ENCODE data around the gene TPX2. TPM values are rescaled to one million over a fixed set of nuclear protein-coding genes. Genes with fewer than 3 reads are reported as not detected.

The TPX2 gene
- total and polyA plus RNA-seq, 7 experiments from 2014 or later, result 0.09 to 84.3 (median 0.30) TPM; not detected in 1

GRCh38 chr20:31843288-31843687 is 104.2 kb downstream of the TPX2 start:
- ATAC-seq, result no peak

GRCh38 chr20:31843881-31844280 is 104.8 kb downstream of the TPX2 start:
- intact Hi-C loops (cut with micrococcal nuclease), result no loop called here
- ChIA-PET POLR2A (no interaction called here), CTCF (no interaction called here)
- Histone ChIP-seq H3K9me3 (ENCODE audit: control insufficient read depth in 2 of 3, low read length in 3 of 3) (no peaks in the 10 kb centered on the region), H3K4me1 (ENCODE audit: control insufficient read depth in 2 of 2, insufficient read depth in 2 of 2, low read length in 2 of 2) (no peaks in the 10 kb centered on the region), H3K4me3 (ENCODE audit: low read length) (no peak overlapping the region), H3K27ac (ENCODE audit: low read depth, low read length) (no peak overlapping the region), H3K27me3 (ENCODE audit: control insufficient read depth in 2 of 2, insufficient read depth in 2 of 2, low read length in 2 of 2) (no peaks in the 10 kb centered on the region), H3K36me3 (ENCODE audit: control insufficient read depth in 2 of 3, insufficient read depth in 3 of 3, low read length in 3 of 3) (no peaks in the 10 kb centered on the region)
- H3K36me3 Mint-ChIP-seq, result no peaks in the 10 kb centered on the region
- H3K4me1 Mint-ChIP-seq, result no peaks in the 10 kb centered on the region
- no peaks in the 10 kb centered on the region for H3K9me3 Mint-ChIP-seq
- no peak for DNase-seq
- H3K27ac Mint-ChIP-seq, result no peak overlapping the region
- peaks cover 0 to 4% (median 2%) of the 10 kb centered on the region in 5 donors for H3K27me3 Mint-ChIP-seq
- ATAC-seq, result no peak
- H3K4me3 Mint-ChIP-seq, result peak overlapping the region in 1 of 10 donors; percentile 2

More at GRCh38 chr20:31843288-31843687, 104.2 kb downstream of the TPX2 start:
- no peaks in the 10 kb centered on the region for H3K9me3 Mint-ChIP-seq
- no peak overlapping the region for H3K27ac Mint-ChIP-seq
- Histone ChIP-seq H3K4me3 (ENCODE audit: low read length) (no peak overlapping the region), H3K27me3 (ENCODE audit: control insufficient read depth in 2 of 2, insufficient read depth in 2 of 2, low read length in 2 of 2) (no peaks in the 10 kb centered on the region), H3K36me3 (ENCODE audit: control insufficient read depth in 2 of 3, insufficient read depth in 3 of 3, low read length in 3 of 3) (no peaks in the 10 kb centered on the region), H3K4me1 (ENCODE audit: control insufficient read depth in 2 of 2, insufficient read depth in 2 of 2, low read length in 2 of 2) (no peaks in the 10 kb centered on the region), H3K9me3 (ENCODE audit: control insufficient read depth in 2 of 3, low read length in 3 of 3) (no peaks in the 10 kb centered on the region), H3K27ac (ENCODE audit: low read depth, low read length) (no peak overlapping the region)
- no peaks in the 10 kb centered on the region for H3K36me3 Mint-ChIP-seq
- no peak for DNase-seq
- ChIA-PET POLR2A (no interaction called here), CTCF (no interaction called here)
- peaks cover 0 to 2% (median 0%) of the 10 kb centered on the region in 5 donors for H3K27me3 Mint-ChIP-seq
- H3K4me1 Mint-ChIP-seq, result no peaks in the 10 kb centered on the region
- peak overlapping the region in 1 of 10 donors; percentile 2 for H3K4me3 Mint-ChIP-seq
- intact Hi-C loops (cut with micrococcal nuclease), result no loop called here

- Histone ChIP-seq H3K36me3 (ENCODE audit: control insufficient read depth in 2 of 3, insufficient read depth in 3 of 3, low read length in 3 of 3) (no peaks in the 10 kb centered on the region), H3K27me3 (ENCODE audit: control insufficient read depth in 2 of 2, insufficient read depth in 2 of 2, low read length in 2 of 2) (no peaks in the 10 kb centered on the region), H3K9me3 (ENCODE audit: control insufficient read depth in 2 of 3, low read length in 3 of 3) (no peaks in the 10 kb centered on the region), H3K4me1 (ENCODE audit: control insufficient read depth in 2 of 2, insufficient read depth in 2 of 2, low read length in 2 of 2) (no peaks in the 10 kb centered on the region), H3K27ac (ENCODE audit: low read depth, low read length) (no peak overlapping the region), H3K4me3 (ENCODE audit: low read length) (no peak overlapping the region)
- Mint-ChIP-seq H3K36me3 (no peaks in the 10 kb centered on the region), H3K27ac (no peak overlapping the region), H3K4me1 (no peaks in the 10 kb centered on the region), H3K9me3 (peaks cover 0 to 2% (median 0%) of the 10 kb centered on the region in 11 donors), H3K4me3 (no peak overlapping the region), H3K27me3 (peaks cover 5 to 8% (median 7%) of the 10 kb centered on the region in 5 donors)
- ATAC-seq, result no peak
- CTCF ChIA-PET, result no interaction called here
- intact Hi-C loops (cut with micrococcal nuclease), result no loop called here
- POLR2A ChIA-PET, result no interaction called here
- no peak for DNase-seq
These were observed 105.7 kb downstream of the TPX2 start for GRCh38 chr20:31844737-31845299.

GRCh38 chr20:31845300-31845863 is 106.3 kb downstream of the TPX2 start, which contains the start of gene FOXS1:
Gene FOXS1, minus strand, starts transcription at chr20:31845604. Its CDS starts 62 bp downstream, at chr20:31845542.
- POLR2A ChIA-PET, result no interaction called here
- Mint-ChIP-seq H3K36me3 (no peaks in the 10 kb centered on the region), H3K27me3 (peaks cover 7 to 11% (median 8%) of the 10 kb centered on the region in 5 donors), H3K27ac (no peak within 1 kb of the TSS), H3K4me1 (no peaks in the 10 kb centered on the region), H3K9me3 (peaks cover 0 to 2% (median 0%) of the 10 kb centered on the region in 11 donors), H3K4me3 (no peak within 1 kb of the TSS)
- H3K27me3 ChIP-seq (ENCODE audit: control insufficient read depth in 2 of 2, insufficient read depth in 2 of 2, low read length in 2 of 2), result no peaks in the 10 kb centered on the region
- CTCF ChIA-PET, result no interaction called here
- intact Hi-C loops (cut with micrococcal nuclease), result no loop called here
- H3K4me3 ChIP-seq (ENCODE audit: low read length), result no peak within 1 kb of the TSS
- DNase-seq, result no peak
- no peaks in the 10 kb centered on the region for H3K36me3 ChIP-seq (ENCODE audit: control insufficient read depth in 2 of 3, insufficient read depth in 3 of 3, low read length in 3 of 3)
- no peaks in the 10 kb centered on the region for H3K9me3 ChIP-seq (ENCODE audit: control insufficient read depth in 2 of 3, low read length in 3 of 3)
- ATAC-seq, result no peak
- no peaks in the 10 kb centered on the region for H3K4me1 ChIP-seq (ENCODE audit: control insufficient read depth in 2 of 2, insufficient read depth in 2 of 2, low read length in 2 of 2)
- H3K27ac ChIP-seq (ENCODE audit: low read depth, low read length), result no peak within 1 kb of the TSS

- peaks cover 0 to 2% (median 0%) of the 10 kb centered on the region in 11 donors for H3K9me3 Mint-ChIP-seq
- peaks cover 0 to 4% (median 0%) of the 10 kb centered on the region in 5 donors for H3K36me3 Mint-ChIP-seq
- H3K27ac ChIP-seq (ENCODE audit: low read depth, low read length), result no peak overlapping the region
- no peak overlapping the region for H3K4me3 Mint-ChIP-seq
- intact Hi-C loops (cut with micrococcal nuclease), result loop anchor here (1.0 kb wide), 1 partner anchor 24 kb away; no protein-coding TSS in a partner anchor
- H3K27me3 ChIP-seq (ENCODE audit: control insufficient read depth in 2 of 2, insufficient read depth in 2 of 2, low read length in 2 of 2), result no peaks in the 10 kb centered on the region
- no peaks in the 10 kb centered on the region for H3K4me1 ChIP-seq (ENCODE audit: control insufficient read depth in 2 of 2, insufficient read depth in 2 of 2, low read length in 2 of 2)
- ChIA-PET CTCF (interaction anchor here (0.9 to 2.4 kb wide), 8 partner anchors 8 to 185 kb away, joined by 3 to 8 read pairs (median 4); no protein-coding TSS in a partner anchor), POLR2A (no interaction called here)
- ATAC-seq (no peak), DNase-seq (no peak)
- H3K27ac Mint-ChIP-seq, result no peak overlapping the region
- peaks cover 14 to 24% (median 17%) of the 10 kb centered on the region in 5 donors for H3K27me3 Mint-ChIP-seq
- H3K36me3 ChIP-seq (ENCODE audit: control insufficient read depth in 2 of 3, insufficient read depth in 3 of 3, low read length in 3 of 3), result no peaks in the 10 kb centered on the region
- no peaks in the 10 kb centered on the region for H3K9me3 ChIP-seq (ENCODE audit: control insufficient read depth in 2 of 3, low read length in 3 of 3)
- no peaks in the 10 kb centered on the region for H3K4me1 Mint-ChIP-seq
- H3K4me3 ChIP-seq (ENCODE audit: low read length), result no peak overlapping the region
These were observed 107.7 kb downstream of the TPX2 start for GRCh38 chr20:31846793-31847138.

- POLR2A ChIA-PET, result no interaction called here
- Mint-ChIP-seq H3K36me3 (peaks cover 0 to 4% (median 0%) of the 10 kb centered on the region in 5 donors), H3K4me1 (no peaks in the 10 kb centered on the region), H3K4me3 (no peak overlapping the region), H3K27me3 (peaks cover 15 to 32% (median 18%) of the 10 kb centered on the region in 5 donors), H3K27ac (peak overlapping the region in 1 of 9 donors; percentile 27), H3K9me3 (peaks cover 0 to 2% (median 0%) of the 10 kb centered on the region in 11 donors)
- no peak for ATAC-seq
- DNase-seq, result no peak
- no peaks in the 10 kb centered on the region for H3K9me3 ChIP-seq (ENCODE audit: control insufficient read depth in 2 of 3, low read length in 3 of 3)
- intact Hi-C loops (cut with micrococcal nuclease), result no loop called here
- CTCF ChIA-PET, result interaction anchor here (1.5 to 2.4 kb wide), 2 partner anchors 11 to 25 kb away, joined by 5 to 8 read pairs; no protein-coding TSS in a partner anchor
- no peaks in the 10 kb centered on the region for H3K4me1 ChIP-seq (ENCODE audit: control insufficient read depth in 2 of 2, insufficient read depth in 2 of 2, low read length in 2 of 2)
- no peaks in the 10 kb centered on the region for H3K36me3 ChIP-seq (ENCODE audit: control insufficient read depth in 2 of 3, insufficient read depth in 3 of 3, low read length in 3 of 3)
- no peak overlapping the region for H3K4me3 ChIP-seq (ENCODE audit: low read length)
- H3K27me3 ChIP-seq (ENCODE audit: control insufficient read depth in 2 of 2, insufficient read depth in 2 of 2, low read length in 2 of 2), result no peaks in the 10 kb centered on the region
- no peak overlapping the region for H3K27ac ChIP-seq (ENCODE audit: low read depth, low read length)
These were observed 109.3 kb downstream of the TPX2 start for GRCh38 chr20:31848088-31848999.
